HUES64 (cell line): ENCODE data around the gene SPATA7.

Source experiments
- H3K27ac ChIP-seq: 2 replicates; pipeline ENCODE4 v1.7.0; 2013; ENCODE audit warnings: low read depth, low read length, inconsistent platforms
- H3K27me3 ChIP-seq: 2 replicates; pipeline ENCODE4 v1.6.1; 2013; ENCODE audit warnings: mild to moderate bottlenecking, low read length; ENCODE audit not compliant: insufficient read depth
- H3K36me3 ChIP-seq: 2 replicates; pipeline ENCODE4 v1.6.1; 2013; ENCODE audit warnings: mild to moderate bottlenecking, low read length; ENCODE audit not compliant: insufficient read depth
- H3K4me1 ChIP-seq: 2 replicates; pipeline ENCODE4 v1.6.1; 2013; ENCODE audit warnings: mild to moderate bottlenecking, low read length, moderate library complexity; ENCODE audit not compliant: insufficient read depth
- H3K4me3 ChIP-seq: 2 replicates; pipeline ENCODE4 v1.5.1; 2013; ENCODE audit warnings: mild to moderate bottlenecking, low read length, moderate library complexity
- H3K9ac ChIP-seq: 2 replicates; pipeline ENCODE4 v1.6.1; 2013; ENCODE audit warnings: mild to moderate bottlenecking, low read depth, low read length
- H3K9me3 ChIP-seq: 2 replicates; pipeline ENCODE4 v1.6.1; 2013; ENCODE audit warnings: low read depth, low read length; ENCODE audit not compliant: insufficient read depth
- WGBS: fragments of 150-250, 120-280 bp; methylation state at CpG from one replicate; pipeline ENCODE4 v1.1.7; 2013; ENCODE audit warnings: missing lambda C conversion rate; 5-methylcytosine and 5-hydroxymethylcytosine counted together

SPATA7 gene

GRCh38 chr14:88420187-88420586 is 34.7 kb downstream of the SPATA7 start:
- H3K27ac ChIP-seq, result no peak overlapping the region
- 85% methylated on average over 3 of the region's 3 CpGs for WGBS

GRCh38 chr14:88421286-88421685 is 35.8 kb downstream of the SPATA7 start:
- Histone ChIP-seq H3K4me1 (no peaks in the 10 kb centered on the region), H3K36me3 (peaks cover 8% of the 10 kb centered on the region; the same call in 1 of the 2 replicates), H3K27me3 (no peaks in the 10 kb centered on the region), H3K4me3 (no peak overlapping the region), H3K9ac (no peak overlapping the region), H3K9me3 (peaks cover 12% of the 10 kb centered on the region; the same call in 1 of the 2 replicates), H3K27ac (no peak overlapping the region)
- 95% methylated on average over 4 of the region's 4 CpGs for WGBS

More at GRCh38 chr14:88420187-88420586, 34.7 kb downstream of the SPATA7 start:
- peaks cover 12% of the 10 kb centered on the region; the same call in 1 of the 2 replicates for H3K9me3 ChIP-seq
- no peaks in the 10 kb centered on the region for H3K4me1 ChIP-seq
- H3K4me3 ChIP-seq, result no peak overlapping the region
- H3K27me3 ChIP-seq, result no peaks in the 10 kb centered on the region
- peaks cover 8% of the 10 kb centered on the region; the same call in 1 of the 2 replicates for H3K36me3 ChIP-seq
- H3K9ac ChIP-seq, result no peak overlapping the region

GRCh38 chr14:88422047-88422446 is 36.6 kb downstream of the SPATA7 start:
- no peak overlapping the region for H3K4me3 ChIP-seq
- no peak overlapping the region for H3K9ac ChIP-seq
- H3K27ac ChIP-seq, result no peak overlapping the region
- peaks cover 5% of the 10 kb centered on the region; the same call in 1 of the 2 replicates for H3K36me3 ChIP-seq
- no peaks in the 10 kb centered on the region for H3K4me1 ChIP-seq
- peaks cover 12% of the 10 kb centered on the region; the same call in 1 of the 2 replicates for H3K9me3 ChIP-seq
- H3K27me3 ChIP-seq, result no peaks in the 10 kb centered on the region

DNA sequence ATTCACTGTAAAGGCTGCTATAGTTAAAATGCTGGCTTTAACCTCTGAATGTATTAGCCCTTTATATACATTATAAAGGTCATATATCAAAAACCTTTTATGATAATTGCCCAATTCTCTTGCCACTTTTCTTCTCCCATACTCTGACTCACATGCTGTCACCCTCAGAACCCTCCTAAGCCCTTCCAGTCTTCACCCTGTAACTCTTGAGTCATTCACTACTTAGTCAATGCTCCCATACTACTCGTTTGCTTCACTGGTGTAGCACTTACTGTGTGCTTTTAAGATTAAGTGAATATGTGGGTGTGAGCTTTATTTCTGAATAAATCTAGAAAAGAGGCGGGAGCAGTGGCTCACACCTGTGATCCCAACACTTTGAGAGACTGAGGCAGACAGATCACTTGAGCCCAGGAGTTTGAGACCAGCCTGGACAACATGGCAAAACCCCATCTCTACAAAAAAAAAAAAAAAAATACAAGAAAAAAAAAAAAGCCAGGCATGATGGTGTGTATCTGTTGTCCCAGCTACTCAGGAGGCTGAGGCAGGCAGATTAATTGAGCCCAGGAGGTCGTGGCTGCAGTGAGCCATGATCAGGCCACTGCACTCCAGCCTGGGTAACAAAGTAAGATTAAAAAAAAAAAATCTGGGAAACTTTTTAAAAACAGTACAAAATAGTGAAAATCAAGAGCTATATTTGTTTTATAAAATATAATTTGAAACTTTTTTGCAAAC is 37.6 kb downstream of the SPATA7 start:
- Histone ChIP-seq H3K27me3 (no peaks in the 10 kb centered on the region), H3K4me1 (no peaks in the 10 kb centered on the region), H3K4me3 (no peak overlapping the region), H3K9ac (no peak overlapping the region), H3K27ac (no peak overlapping the region), H3K36me3 (no peaks in the 10 kb centered on the region), H3K9me3 (peaks cover 4% of the 10 kb centered on the region; the same call in 1 of the 2 replicates)
- 82% methylated on average over 3 of the region's 3 CpGs for WGBS

DNA sequence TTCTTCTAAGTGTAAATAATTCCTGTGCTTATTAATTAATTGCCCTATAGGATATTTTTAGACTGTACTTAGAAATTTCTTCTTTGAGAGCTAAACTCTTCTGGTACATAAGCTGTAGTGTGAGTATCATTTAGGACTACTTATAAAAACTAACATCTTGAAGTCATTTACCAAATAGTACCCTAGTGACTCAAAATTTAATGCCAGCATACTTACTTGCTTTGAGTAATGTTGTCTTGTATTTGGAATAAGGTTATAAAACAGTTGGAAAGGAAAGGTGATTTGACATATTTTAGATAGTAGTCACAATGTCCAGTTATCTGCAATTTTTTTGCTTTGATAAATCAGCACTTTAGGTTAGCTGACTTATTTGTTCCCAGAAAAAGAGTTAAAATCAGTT is 39.1 kb downstream of the SPATA7 start:
- Histone ChIP-seq H3K27me3 (no peaks in the 10 kb centered on the region), H3K4me1 (no peaks in the 10 kb centered on the region)

DNA sequence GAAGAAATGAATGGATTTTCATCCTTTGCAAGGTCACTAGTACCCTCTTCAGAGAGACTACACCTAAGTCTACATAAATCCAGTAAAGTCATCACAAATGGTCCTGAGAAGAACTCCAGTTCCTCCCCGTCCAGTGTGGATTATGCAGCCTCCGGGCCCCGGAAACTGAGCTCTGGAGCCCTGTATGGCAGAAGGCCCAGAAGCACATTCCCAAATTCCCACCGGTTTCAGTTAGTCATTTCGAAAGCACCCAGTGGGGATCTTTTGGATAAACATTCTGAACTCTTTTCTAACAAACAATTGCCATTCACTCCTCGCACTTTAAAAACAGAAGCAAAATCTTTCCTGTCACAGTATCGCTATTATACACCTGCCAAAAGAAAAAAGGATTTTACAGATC is 40.8 kb downstream of the SPATA7 start:
- no peaks in the 10 kb centered on the region for H3K27me3 ChIP-seq
- no peak overlapping the region for H3K9ac ChIP-seq
- no peak overlapping the region for H3K4me3 ChIP-seq
- 88% methylated on average over 7 of the region's 7 CpGs for WGBS
- H3K36me3 ChIP-seq, result no peaks in the 10 kb centered on the region
- H3K27ac ChIP-seq, result no peak overlapping the region
- H3K4me1 ChIP-seq, result no peaks in the 10 kb centered on the region
- H3K9me3 ChIP-seq, result no peaks in the 10 kb centered on the region

More for the DNA sequence above, 39.1 kb downstream of the SPATA7 start:
- H3K9me3 ChIP-seq, result no peaks in the 10 kb centered on the region
- no peak overlapping the region for H3K4me3 ChIP-seq
- H3K36me3 ChIP-seq, result no peaks in the 10 kb centered on the region
- no peak overlapping the region for H3K9ac ChIP-seq
- no peak overlapping the region for H3K27ac ChIP-seq

GRCh38 chr14:88430976-88431375 is 45.5 kb downstream of the SPATA7 start:
- WGBS, result 100% methylated on average over 1 of the region's 2 CpGs

DNA sequence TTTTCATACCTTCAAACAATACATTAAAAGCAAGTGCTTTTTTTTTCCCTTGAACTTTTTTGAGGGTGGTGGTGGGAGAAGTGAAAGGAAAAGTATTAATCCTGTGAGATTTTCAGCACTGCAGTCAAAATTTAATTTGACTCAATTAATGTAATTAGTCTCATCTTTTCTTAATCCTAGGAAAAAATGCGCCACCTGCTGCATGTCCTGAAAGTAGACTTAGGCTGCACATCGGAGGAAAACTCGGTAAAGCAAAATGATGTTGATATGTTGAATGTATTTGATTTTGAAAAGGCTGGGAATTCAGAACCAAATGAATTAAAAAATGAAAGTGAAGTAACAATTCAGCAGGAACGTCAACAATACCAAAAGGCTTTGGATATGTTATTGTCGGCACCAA is 52.2 kb downstream of the SPATA7 start:
- 93% methylated on average over 5 of the region's 5 CpGs for WGBS

More at GRCh38 chr14:88430976-88431375, 45.5 kb downstream of the SPATA7 start:
- Histone ChIP-seq H3K27ac (no peak overlapping the region), H3K9me3 (no peaks in the 10 kb centered on the region), H3K36me3 (no peaks in the 10 kb centered on the region), H3K4me3 (no peak overlapping the region), H3K27me3 (no peaks in the 10 kb centered on the region), H3K4me1 (no peaks in the 10 kb centered on the region), H3K9ac (no peak overlapping the region)

GRCh38 chr14:88439088-88439487 is 53.6 kb downstream of the SPATA7 start:
- H3K27ac ChIP-seq, result no peak overlapping the region
- H3K4me1 ChIP-seq, result no peaks in the 10 kb centered on the region
- H3K36me3 ChIP-seq, result 0 out of 2 replicates have a peak, but pooled peaks cover 7% of the 10 kb centered on the region
- H3K4me3 ChIP-seq, result no peak overlapping the region
- no CpG with 5 or more reads among the region's 2 CpGs for WGBS
- H3K27me3 ChIP-seq, result no peaks in the 10 kb centered on the region
- H3K9ac ChIP-seq, result no peak overlapping the region
- no peaks in the 10 kb centered on the region for H3K9me3 ChIP-seq

More for the DNA sequence above, 52.2 kb downstream of the SPATA7 start:
- H3K27me3 ChIP-seq, result no peaks in the 10 kb centered on the region
- no peaks in the 10 kb centered on the region for H3K9me3 ChIP-seq
- 0 out of 2 replicates have a peak, but pooled peaks cover 7% of the 10 kb centered on the region for H3K36me3 ChIP-seq
- no peak overlapping the region for H3K9ac ChIP-seq
- H3K27ac ChIP-seq, result no peak overlapping the region
- H3K4me3 ChIP-seq, result no peak overlapping the region
- H3K4me1 ChIP-seq, result no peaks in the 10 kb centered on the region

GRCh38 chr14:88452231-88452630 is 66.8 kb downstream of the SPATA7 start:
- WGBS, result 89% methylated on average over 4 of the region's 4 CpGs
- Histone ChIP-seq H3K9ac (no peak overlapping the region), H3K36me3 (no peaks in the 10 kb centered on the region; the same call in 1 of the 2 replicates), H3K27ac (no peak overlapping the region), H3K27me3 (no peaks in the 10 kb centered on the region), H3K9me3 (no peaks in the 10 kb centered on the region), H3K4me1 (no peaks in the 10 kb centered on the region), H3K4me3 (no peak overlapping the region)

- Histone ChIP-seq H3K4me1 (no peaks in the 10 kb centered on the region), H3K9ac (no peak overlapping the region), H3K4me3 (no peak overlapping the region), H3K27ac (no peak overlapping the region), H3K36me3 (no peaks in the 10 kb centered on the region; the same call in 1 of the 2 replicates), H3K9me3 (no peaks in the 10 kb centered on the region), H3K27me3 (no peaks in the 10 kb centered on the region)
- 100% methylated on average over 2 of the region's 2 CpGs for WGBS
Measured at GRCh38 chr14:88454886-88455285, 69.4 kb downstream of the SPATA7 start.
